Heart left ventricle (tissue), 16 donors: ENCODE results near the gene TNNI3. TPM values are rescaled to one million over a fixed set of nuclear protein-coding genes. Genes with fewer than 3 reads are reported as not detected.
A peak's percentile ranks its signal among the peaks of the same experiment; 100 is the strongest.
"Not testable (repeated sequence)": the region's sequence is repeated elsewhere in the genome, so short reads cannot be mapped to it uniquely, and the experiment has no call there.

ENCODE experiments used
- ATAC-seq, 4 donors: fragments of 200-7000 bp; cut with Tn5 transposase; one replicate each; pipeline ENCODE4 v1.9.1; 2020 to 2022; ENCODE audit warnings: moderate library complexity in 4 of 4, mild to moderate bottlenecking in 3 of 4, moderate number of reproducible peaks in 1 of 4
- DNase-seq, 5 donors: peaks; one replicate each; pipeline ENCODE4 v3.0.0-alpha.2; 2020
- H3K27ac ChIP-seq, 12 donors: fragments of 200-600 bp; sonication (generic) in 4 of 12; one replicate each; pipeline versions ENCODE4 v1.5.0 to v1.8.0; 2016 to 2022; ENCODE audit warnings: mild to moderate bottlenecking in 2 of 12
- H3K27me3 ChIP-seq, 9 donors: fragments of 200-600 bp; sonication (generic) in 2 of 9; one replicate each; pipeline versions ENCODE4 v1.5.1 to v1.8.0; 2016 to 2022; ENCODE audit warnings: mild to moderate bottlenecking in 3 of 9
- H3K36me3 ChIP-seq, 9 donors: fragments of 200-600 bp; sonication (generic) in 2 of 9; one replicate each; pipeline versions ENCODE4 v1.5.0 to v1.8.0; 2018 to 2022; ENCODE audit warnings: mild to moderate bottlenecking in 2 of 9
- H3K4me1 ChIP-seq, 12 donors: fragments of 200-600 bp; sonication (generic) in 4 of 12; one replicate each; pipeline versions ENCODE4 v1.5.0 to v1.8.0; 2016 to 2022; ENCODE audit warnings: mild to moderate bottlenecking in 3 of 12
- H3K4me3 ChIP-seq, 12 donors: fragments of 200-600 bp; sonication (generic) in 4 of 12; one replicate each; pipeline versions ENCODE4 v1.5.0 to v1.8.0; 2017 to 2022; ENCODE audit warnings: mild to moderate bottlenecking in 9 of 12, moderate library complexity in 4 of 12
- H3K9me3 ChIP-seq, 12 donors: fragments of 200-600 bp; sonication (generic) in 4 of 12; one replicate each; pipeline versions ENCODE4 v1.5.0 to v1.8.0; 2016 to 2022; ENCODE audit warnings: mild to moderate bottlenecking in 1 of 12
- POLR2A ChIP-seq, 2 donors: fragments of 450-650 bp; IDR thresholded peaks; one replicate each; pipeline ENCODE4 v1.6.1; 2017; ENCODE audit warnings: antibody characterized with exemption in 2 of 2, mild to moderate bottlenecking in 2 of 2, moderate library complexity in 2 of 2
- WGBS, 4 donors: extraction: QIAGEN DNeasy Blood & Tissue Kit in 2 of 4; methylation state at CpG; one replicate each; pipeline versions ENCODE4 v1.1.5 to v1.1.7; 2013 to 2018; 5-methylcytosine and 5-hydroxymethylcytosine counted together
- intact Hi-C, 10 donors: fragments of 100-400 bp; cut with DNase I; formaldehyde crosslinking; loops; one replicate each; pipeline versions ENCODE4 v1.11.1 to v1.14.2; 2022
- polyA plus RNA-seq, 2 donors: library from polyadenylated mRNA; stranded (reverse); fragments of 200-250 nt; gene quantifications; one replicate each; pipeline ENCODE4 v1.2.3, GENCODE V29; 2013
- total RNA-seq, 9 donors: library from RNA; depleted of rRNA in 2 of 9; stranded (reverse); fragments of >200 nt in 2 of 9; fragmentation: NEBNext Ultra II Directional in 3 of 9; extraction: Animal tissue kit (Norgen Biotek cat#: 25700) in 3 of 9; gene quantifications; one replicate each; pipeline versions ENCODE4 v1.1.0 to v1.2.4, GENCODE V29; 2016 to 2023
- TF ChIP-seq, protein P1 (sequence below), 12 donors: fragments of 200-600 bp; sonication (generic) in 4 of 12; IDR thresholded peaks; one replicate each; pipeline versions ENCODE4 v1.5.0 to v1.8.0; 2018 to 2022; ENCODE audit warnings: antibody characterized with exemption in 12 of 12, mild to moderate bottlenecking in 5 of 12
- donor health status: ischemic (EF 13 %, LVEDD 7.1; RV severe dilation, severe dysfunction).
- donor health status: healthy with polysubstance abuse.
- donor health status: DM: no; HTN: yes; CAD: no.
- donor health status: DM: no; HTN: no; CAD: no.
- donor health status: ischemic (EF 25% LVEDD 6.9; RV normal size, moderate dysfunction).
- donor health status: ischemic (EF 25% LVEDD 5.7; RV mildly dilated, moderate dysfunction).
- donor health status: healthy.
- donor health status: DM: yes; HTN: yes; CAD: no.
- donor health status: ischemic (EF 35%, LVEDD 5.7; RV mildly dilated, moderate dysfunction).
- donor health status: nonischemic (EF 11% LVEDD 7.7; RV severe dilation, severe dysfunction).
- donor health status: DM: yes; HTN: yes; CAD: no.
- donor health status: PGD.
- donor health status: ischemic (EF 29% LVEDD 5.4; RV normal size, mild dysfunction).
- donor health status: nonischemic (EF 23%, LVEDD 6.1; RV moderate dilation, normal function).

The TNNI3 gene
- total and polyA plus RNA-seq, 11 donors: 1,912 to 34,502 (median 9,662) TPM

DNA sequence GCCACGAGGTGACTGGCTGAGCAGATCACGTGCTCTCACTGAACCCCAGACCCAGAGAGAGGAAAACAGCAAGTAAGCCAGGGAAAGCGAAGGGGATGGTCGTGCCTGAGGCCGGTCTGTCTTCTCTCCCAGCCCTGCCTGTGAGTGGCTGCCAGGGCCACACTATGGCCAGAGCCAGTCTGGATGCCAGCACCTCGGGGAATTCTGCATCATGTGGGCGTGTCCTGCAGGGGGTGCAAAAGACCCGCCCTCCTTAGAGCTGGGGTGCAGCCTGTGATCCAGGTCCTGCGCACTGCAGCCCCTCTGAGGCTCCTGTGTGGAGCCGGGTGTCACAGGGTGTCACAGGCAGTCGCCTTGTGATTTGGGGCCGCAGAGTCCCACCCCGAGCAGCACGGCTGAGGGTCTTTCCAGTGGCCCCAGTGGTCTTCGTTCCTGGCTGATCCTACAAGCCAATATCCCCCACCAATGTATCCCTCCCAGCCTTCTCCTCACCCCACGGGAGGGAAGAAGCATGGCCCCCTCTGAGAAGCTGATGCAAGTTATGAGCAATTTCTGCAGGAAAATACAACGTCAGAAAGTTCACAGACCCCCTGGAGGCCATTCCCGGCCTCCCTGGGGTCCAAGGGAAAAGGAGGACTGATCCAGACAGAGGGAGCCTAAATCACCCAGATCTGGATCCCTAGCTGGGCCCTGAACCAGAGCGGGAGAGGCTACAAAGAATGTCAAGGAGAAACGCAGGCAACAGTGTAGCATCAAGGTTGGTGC is 47.8 kb downstream of the TNNI3 start:
- WGBS, 4 donors: 69 to 84% (median 81%) methylated on average over 19 to 20 of the region's 20 CpGs
- Histone ChIP-seq H3K27ac (peak overlapping the region in 4 of 12 donors; percentile 13 to 96 (median 23)), H3K9me3 (no peaks in the 10 kb centered on the region), H3K4me3 (no peak overlapping the region), H3K36me3 (peaks cover 0 to 58% (median 45%) of the 10 kb centered on the region in 9 donors), H3K27me3 (no peaks in the 10 kb centered on the region), H3K4me1 (peaks cover 0 to 47% (median 30%) of the 10 kb centered on the region in 12 donors)
- DNase-seq: peak in 1 of 5 donors; percentile 25
- TF ChIP-seq, protein P1, sequence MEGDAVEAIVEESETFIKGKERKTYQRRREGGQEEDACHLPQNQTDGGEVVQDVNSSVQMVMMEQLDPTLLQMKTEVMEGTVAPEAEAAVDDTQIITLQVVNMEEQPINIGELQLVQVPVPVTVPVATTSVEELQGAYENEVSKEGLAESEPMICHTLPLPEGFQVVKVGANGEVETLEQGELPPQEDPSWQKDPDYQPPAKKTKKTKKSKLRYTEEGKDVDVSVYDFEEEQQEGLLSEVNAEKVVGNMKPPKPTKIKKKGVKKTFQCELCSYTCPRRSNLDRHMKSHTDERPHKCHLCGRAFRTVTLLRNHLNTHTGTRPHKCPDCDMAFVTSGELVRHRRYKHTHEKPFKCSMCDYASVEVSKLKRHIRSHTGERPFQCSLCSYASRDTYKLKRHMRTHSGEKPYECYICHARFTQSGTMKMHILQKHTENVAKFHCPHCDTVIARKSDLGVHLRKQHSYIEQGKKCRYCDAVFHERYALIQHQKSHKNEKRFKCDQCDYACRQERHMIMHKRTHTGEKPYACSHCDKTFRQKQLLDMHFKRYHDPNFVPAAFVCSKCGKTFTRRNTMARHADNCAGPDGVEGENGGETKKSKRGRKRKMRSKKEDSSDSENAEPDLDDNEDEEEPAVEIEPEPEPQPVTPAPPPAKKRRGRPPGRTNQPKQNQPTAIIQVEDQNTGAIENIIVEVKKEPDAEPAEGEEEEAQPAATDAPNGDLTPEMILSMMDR (IDR thresholded peaks at IDR 0.05): no peak
- TF ChIP-seq POLR2A (IDR thresholded peaks at IDR 0.05): no peak
- no peak for ATAC-seq
- intact Hi-C loops: no loop called here

DNA sequence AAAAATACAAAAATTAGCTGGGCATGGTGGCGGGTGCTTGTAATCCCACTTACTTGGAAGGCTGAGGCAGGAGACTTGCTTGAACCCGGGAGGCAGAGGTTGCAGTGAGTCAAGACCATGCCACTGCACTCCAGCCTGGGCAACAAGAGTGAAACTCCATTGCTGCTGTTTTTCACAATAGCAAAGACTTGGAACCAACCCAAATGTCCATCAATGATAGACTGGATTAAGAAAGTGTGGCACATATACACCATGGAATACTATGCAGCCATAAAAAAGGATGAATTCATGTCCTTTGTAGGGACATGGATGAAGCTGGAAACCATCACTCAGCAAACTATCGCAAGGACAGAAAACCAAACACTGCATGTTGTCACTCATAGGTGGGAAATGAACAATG is 50.3 kb downstream of the TNNI3 start:
- H3K4me3 ChIP-seq, H3K27me3 ChIP-seq, ATAC-seq, intact Hi-C loops, H3K27ac ChIP-seq, H3K9me3 ChIP-seq, DNase-seq: not testable (repeated sequence)
- WGBS, 4 donors: 93 to 100% (median 97%) methylated on average over 3 of the region's 3 CpGs
- H3K4me1 ChIP-seq: peaks cover 0 to 23% (median 10%) of the 10 kb centered on the region in 12 donors
- peaks cover 0 to 79% (median 54%) of the 10 kb centered on the region in 9 donors for H3K36me3 ChIP-seq

DNA sequence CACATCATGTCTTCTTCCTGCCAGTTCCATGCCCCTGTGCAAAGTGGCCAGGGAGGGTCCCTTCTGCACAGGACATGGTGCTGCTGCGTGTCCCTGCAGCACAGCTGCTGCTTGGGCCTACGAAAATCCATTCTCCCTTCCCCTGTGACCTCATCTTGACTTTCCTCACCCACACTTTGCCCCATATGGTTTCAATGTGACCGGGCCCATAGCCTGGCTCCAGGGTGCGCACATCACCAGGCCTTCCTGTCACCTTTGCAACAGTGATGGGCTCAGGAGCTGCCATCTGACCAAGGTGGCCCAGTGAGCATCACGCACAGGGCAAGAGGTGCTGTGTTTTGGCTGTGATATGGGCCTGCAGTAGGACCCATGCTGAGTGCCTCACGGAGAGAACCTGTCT is 50.9 kb downstream of the TNNI3 start:
- no peak overlapping the region for H3K27ac ChIP-seq
- DNase-seq (no peak), ATAC-seq (peak in 1 of 4 donors; percentile 7)
- intact Hi-C loops: no loop called here
- TF ChIP-seq, protein P1 (IDR thresholded peaks at IDR 0.05): no peak
- TF ChIP-seq POLR2A (IDR thresholded peaks at IDR 0.05): no peak
- H3K36me3 ChIP-seq: peaks cover 0 to 81% (median 54%) of the 10 kb centered on the region in 9 donors
- no peak overlapping the region for H3K4me3 ChIP-seq
- H3K27me3 ChIP-seq: no peaks in the 10 kb centered on the region
- peaks cover 0 to 16% (median 3%) of the 10 kb centered on the region in 12 donors for H3K4me1 ChIP-seq
- H3K9me3 ChIP-seq: peaks cover 0 to 9% (median 0%) of the 10 kb centered on the region in 12 donors
- 89 to 98% (median 93%) methylated on average over 6 of the region's 6 CpGs for WGBS, 4 donors

DNA sequence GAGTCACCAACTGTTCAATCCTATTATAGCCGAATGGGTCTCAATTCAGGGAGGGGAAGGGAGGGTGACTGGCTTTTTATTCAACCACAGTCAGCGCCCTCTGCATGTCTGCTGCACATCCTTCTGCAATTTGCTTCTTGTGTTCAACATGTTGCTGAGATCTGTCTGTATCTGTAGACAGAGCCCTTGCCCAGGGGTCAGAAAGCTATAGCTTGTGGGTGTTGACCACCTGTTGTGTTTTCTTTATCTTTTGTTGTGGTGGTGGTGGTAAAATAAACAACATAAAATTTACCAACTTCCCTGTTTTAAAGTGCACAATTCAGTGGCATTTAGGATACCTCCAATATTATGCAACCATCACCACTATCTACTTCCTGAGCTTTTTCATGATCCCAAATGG is 52.3 kb downstream of the TNNI3 start:
- peaks cover 0 to 18% (median 3%) of the 10 kb centered on the region in 12 donors for H3K4me1 ChIP-seq
- DNase-seq: no peak
- intact Hi-C loops: no loop called here
- no peaks in the 10 kb centered on the region for H3K27me3 ChIP-seq
- peaks cover 0 to 87% (median 59%) of the 10 kb centered on the region in 9 donors for H3K36me3 ChIP-seq
- no peak overlapping the region for H3K4me3 ChIP-seq
- TF ChIP-seq, protein P1 (IDR thresholded peaks at IDR 0.05): no peak
- no peak for TF ChIP-seq POLR2A (IDR thresholded peaks at IDR 0.05)
- 84 to 94% (median 87%) methylated on average over 2 of the region's 2 CpGs for WGBS, 4 donors
- ATAC-seq: no peak
- H3K9me3 ChIP-seq: peaks cover 0 to 9% (median 0%) of the 10 kb centered on the region in 12 donors
- H3K27ac ChIP-seq: no peak overlapping the region
